Esophagus muscularis mucosa (tissue), 4 donors: ENCODE data around the gene CCDC196. TPM values are rescaled to one million over a fixed set of nuclear protein-coding genes. Genes with fewer than 3 reads are reported as not detected.

Experiments used
- DNase-seq: peaks from one replicate; pipeline ENCODE4 v3.0.0-alpha.2; 2017; ENCODE audit errors: extremely low spot score
- H3K27ac ChIP-seq, 4 donors: fragments of 200-600 bp; sonication (generic); replicated peaks in 1 of 4; 1 replicate in 3 of 4; 2 replicates in 1 of 4; pipeline ENCODE4 v1.5.1; 2016 to 2019; ENCODE audit warnings: mild to moderate bottlenecking in 1 of 4
- H3K27me3 ChIP-seq, 4 donors: fragments of 200-600 bp; sonication (generic); one replicate each; pipeline versions ENCODE4 v1.5.1 to v1.6.0; 2016 to 2019
- H3K36me3 ChIP-seq, 4 donors: fragments of 200-600 bp; sonication (generic); one replicate each; pipeline ENCODE4 v1.5.1; 2016 to 2019
- H3K4me1 ChIP-seq, 4 donors: fragments of 200-600 bp; sonication (generic); one replicate each; pipeline ENCODE4 v1.5.1; 2016 to 2019
- H3K4me3 ChIP-seq, 4 donors: fragments of 200-600 bp; sonication (generic); 1 replicate in 2 of 4; 2 replicates in 2 of 4; pipeline ENCODE4 v1.5.1; 2016 to 2019; ENCODE audit warnings: mild to moderate bottlenecking in 4 of 4, moderate library complexity in 1 of 4
- H3K9me3 ChIP-seq, 4 donors: fragments of 200-600 bp; sonication (generic); 1 replicate in 3 of 4; 2 replicates in 1 of 4; pipeline ENCODE4 v1.5.1; 2016 to 2019
- EP300 ChIP-seq: sonication (generic); formaldehyde crosslinking; IDR thresholded peaks from one replicate; pipeline ENCODE4 v1.6.1; 2017; ENCODE audit warnings: antibody characterized with exemption
- POLR2A ChIP-seq: fragments of 450-650 bp; IDR thresholded peaks from one replicate; pipeline ENCODE4 v1.6.1; 2017; ENCODE audit warnings: antibody characterized with exemption, moderate library complexity, mild to moderate bottlenecking, low read depth
- POLR2AphosphoS5 ChIP-seq, 2 donors: sonication (generic); formaldehyde crosslinking; IDR thresholded peaks; one replicate each; pipeline ENCODE4 v1.6.1; 2017; ENCODE audit warnings: antibody characterized with exemption in 2 of 2
- WGBS: methylation state at CpG from one replicate; pipeline ENCODE4 v1.1.5; 2018; 5-methylcytosine and 5-hydroxymethylcytosine counted together
- intact Hi-C: fragments of 100-400 bp; cut with DNase I; formaldehyde crosslinking; loops from one replicate; pipeline ENCODE4 v1.15.1; 2023
- total RNA-seq, 4 donors: library from RNA; depleted of rRNA; stranded (reverse); fragments of >200 nt; gene quantifications; one replicate each; pipeline versions ENCODE4 v1.1.0 to v1.2.1, GENCODE V29; 2016
- TF ChIP-seq, protein P1 (sequence below), 3 experiments: fragments of 200-600 bp in 2 of 3; fragments of 450-650 bp in 1 of 3; sonication (generic) in 2 of 3; IDR thresholded peaks; one replicate each; pipeline ENCODE4 v1.5.1; 2017 to 2019; ENCODE audit warnings: antibody characterized with exemption in 3 of 3, mild to moderate bottlenecking in 2 of 3, moderate library complexity in 1 of 3

Gene CCDC196, protein sequence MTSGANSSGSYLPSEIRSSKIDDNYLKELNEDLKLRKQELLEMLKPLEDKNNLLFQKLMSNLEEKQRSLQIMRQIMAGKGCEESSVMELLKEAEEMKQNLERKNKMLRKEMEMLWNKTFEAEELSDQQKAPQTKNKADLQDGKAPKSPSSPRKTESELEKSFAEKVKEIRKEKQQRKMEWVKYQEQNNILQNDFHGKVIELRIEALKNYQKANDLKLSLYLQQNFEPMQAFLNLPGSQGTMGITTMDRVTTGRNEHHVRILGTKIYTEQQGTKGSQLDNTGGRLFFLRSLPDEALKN
- total RNA-seq = not detected

DNA sequence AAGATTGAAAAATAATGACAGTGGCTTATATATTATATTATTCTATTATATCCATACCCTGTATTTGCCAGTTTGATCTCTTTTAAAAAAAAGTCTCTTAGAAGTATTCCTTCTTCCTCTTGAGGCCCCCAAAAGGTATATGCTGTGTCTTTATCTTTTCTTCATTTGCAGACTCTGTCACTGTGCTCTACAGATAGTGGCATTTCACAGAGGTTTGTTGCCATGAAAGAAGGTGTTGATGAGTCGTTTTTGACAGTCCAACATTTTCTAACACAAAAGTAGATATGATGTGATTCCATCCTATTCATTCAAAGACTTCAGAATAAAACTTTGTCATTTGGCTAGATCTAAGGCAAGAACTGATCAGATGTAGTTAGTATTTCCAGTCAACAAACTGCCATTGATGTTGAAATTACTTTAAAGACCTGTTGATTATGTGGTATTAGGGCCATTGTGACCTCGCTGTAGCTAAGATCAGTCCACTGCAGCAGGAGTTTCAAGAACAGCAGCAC is at the start of gene CCDC196:
Gene CCDC196 (plus strand): TSS at position 462 of the 512 bp plus-strand sequence. CDS start 132 bp downstream, outside the sequence.
- Histone ChIP-seq H3K4me1 (peaks cover 0 to 10% (median 0%) of the 10 kb centered on the region in 4 donors), H3K4me3 (no peak within 1 kb of the TSS), H3K27me3 (no peaks in the 10 kb centered on the region), H3K27ac (no peak within 1 kb of the TSS), H3K36me3 (no peaks in the 10 kb centered on the region), H3K9me3 (no peaks in the 10 kb centered on the region)
- TF ChIP-seq POLR2A = no peak
- no peak for TF ChIP-seq EP300
- TF ChIP-seq, protein P1, sequence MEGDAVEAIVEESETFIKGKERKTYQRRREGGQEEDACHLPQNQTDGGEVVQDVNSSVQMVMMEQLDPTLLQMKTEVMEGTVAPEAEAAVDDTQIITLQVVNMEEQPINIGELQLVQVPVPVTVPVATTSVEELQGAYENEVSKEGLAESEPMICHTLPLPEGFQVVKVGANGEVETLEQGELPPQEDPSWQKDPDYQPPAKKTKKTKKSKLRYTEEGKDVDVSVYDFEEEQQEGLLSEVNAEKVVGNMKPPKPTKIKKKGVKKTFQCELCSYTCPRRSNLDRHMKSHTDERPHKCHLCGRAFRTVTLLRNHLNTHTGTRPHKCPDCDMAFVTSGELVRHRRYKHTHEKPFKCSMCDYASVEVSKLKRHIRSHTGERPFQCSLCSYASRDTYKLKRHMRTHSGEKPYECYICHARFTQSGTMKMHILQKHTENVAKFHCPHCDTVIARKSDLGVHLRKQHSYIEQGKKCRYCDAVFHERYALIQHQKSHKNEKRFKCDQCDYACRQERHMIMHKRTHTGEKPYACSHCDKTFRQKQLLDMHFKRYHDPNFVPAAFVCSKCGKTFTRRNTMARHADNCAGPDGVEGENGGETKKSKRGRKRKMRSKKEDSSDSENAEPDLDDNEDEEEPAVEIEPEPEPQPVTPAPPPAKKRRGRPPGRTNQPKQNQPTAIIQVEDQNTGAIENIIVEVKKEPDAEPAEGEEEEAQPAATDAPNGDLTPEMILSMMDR (IDR thresholded peaks at IDR 0.05) = no peak
- no peak for TF ChIP-seq POLR2AphosphoS5 (IDR thresholded peaks at IDR 0.05)
- intact Hi-C loops = no loop called here
- DNase-seq = no peak
- whole genome bisulfite sequencing = 94% methylated on average over 2 of the region's 2 CpGs

DNA sequence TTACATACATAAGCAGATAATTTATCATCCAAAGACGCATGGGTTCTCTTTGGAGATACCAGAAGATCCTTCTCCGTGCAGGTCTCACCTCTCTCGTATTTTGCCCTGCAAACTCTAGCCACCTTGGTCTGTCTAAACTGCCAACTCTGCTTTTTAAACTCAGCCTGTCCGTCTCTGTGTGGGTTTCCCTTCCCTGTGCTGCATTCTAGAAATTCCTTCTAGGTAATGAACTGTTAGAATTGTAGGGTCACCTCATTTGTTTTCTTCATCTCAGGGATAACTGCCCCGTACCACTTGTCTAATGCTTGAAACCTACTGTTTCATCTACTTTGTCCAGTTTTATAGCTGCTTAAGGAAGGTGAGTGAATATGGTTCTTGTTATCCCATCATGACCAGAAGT is 45.4 kb upstream of the CCDC196 start:
- WGBS = 89% methylated on average over 5 of the region's 5 CpGs
- TF ChIP-seq POLR2A (no peak), EP300 (no peak), POLR2AphosphoS5 (IDR thresholded peaks at IDR 0.05) (no peak)
- TF ChIP-seq, protein P1 (IDR thresholded peaks at IDR 0.05) = no peak
- Histone ChIP-seq H3K9me3 (peaks cover 0 to 31% (median 25%) of the 10 kb centered on the region in 4 donors), H3K4me1 (no peaks in the 10 kb centered on the region), H3K27ac (no peak overlapping the region), H3K4me3 (no peak overlapping the region), H3K36me3 (no peaks in the 10 kb centered on the region), H3K27me3 (no peaks in the 10 kb centered on the region)
- intact Hi-C loops = no loop called here
- no peak for DNase-seq

DNA sequence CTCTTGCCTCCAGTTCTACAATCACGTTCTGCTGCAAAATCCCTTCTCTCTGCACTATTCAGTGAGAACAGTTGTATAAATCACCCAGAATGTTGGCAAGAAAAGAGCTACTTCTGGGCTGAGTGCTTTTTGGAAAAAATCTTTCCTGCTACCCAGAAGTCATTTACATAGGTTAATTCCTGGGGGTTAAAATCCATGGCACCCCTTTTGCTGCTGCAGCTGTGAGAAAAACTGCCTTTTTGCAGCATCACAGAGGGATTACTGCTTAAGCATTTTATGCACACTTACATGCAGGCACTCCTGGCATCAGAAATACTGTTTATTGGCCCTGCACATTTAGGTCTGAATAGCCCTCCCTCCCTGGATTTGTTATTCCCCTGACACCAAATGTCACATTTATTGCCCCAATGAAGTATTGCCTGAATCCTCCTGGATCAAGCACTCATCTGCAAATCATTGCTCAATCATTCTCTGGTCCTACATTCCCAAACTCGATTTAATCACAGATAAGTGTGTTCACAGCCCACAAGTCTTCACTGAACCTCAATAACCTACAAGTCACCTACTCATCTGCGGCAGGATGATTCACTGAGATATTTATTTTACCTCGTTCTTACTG is 43.1 kb upstream of the CCDC196 start:
- WGBS = 56% methylated on average over 4 of the region's 4 CpGs
- no peaks in the 10 kb centered on the region for H3K27me3 ChIP-seq
- no peaks in the 10 kb centered on the region for H3K4me1 ChIP-seq
- H3K4me3 ChIP-seq = no peak overlapping the region
- intact Hi-C loops = no loop called here
- no peaks in the 10 kb centered on the region for H3K36me3 ChIP-seq
- TF ChIP-seq POLR2A (no peak), EP300 (no peak), POLR2AphosphoS5 (IDR thresholded peaks at IDR 0.05) (no peak)
- TF ChIP-seq, protein P1 (IDR thresholded peaks at IDR 0.05) = no peak
- no peak for DNase-seq
- peaks cover 0 to 28% (median 19%) of the 10 kb centered on the region in 4 donors for H3K9me3 ChIP-seq
- no peak overlapping the region for H3K27ac ChIP-seq

DNA sequence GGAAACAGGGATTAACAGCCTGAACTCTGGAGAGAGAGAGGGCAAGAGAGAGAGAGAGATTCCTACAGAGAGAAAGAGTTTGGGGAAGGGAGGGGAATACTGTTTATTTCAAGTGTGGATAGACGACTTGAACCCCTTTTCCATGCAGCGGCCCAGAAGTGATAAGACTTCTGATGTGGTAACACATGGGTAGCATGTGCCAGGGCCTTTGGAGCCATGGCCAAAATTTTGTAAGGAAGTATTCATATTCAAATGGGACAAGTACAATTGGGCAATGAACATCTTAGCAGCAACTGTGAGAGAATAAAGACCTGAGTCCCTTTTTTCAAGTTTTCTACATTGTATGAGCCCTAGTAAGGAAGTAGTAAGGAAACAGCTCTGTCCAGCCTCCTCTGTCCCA is 42.4 kb upstream of the CCDC196 start:
- DNase-seq = no peak
- Histone ChIP-seq H3K27me3 (no peaks in the 10 kb centered on the region), H3K4me1 (no peaks in the 10 kb centered on the region), H3K27ac (no peak overlapping the region), H3K36me3 (no peaks in the 10 kb centered on the region), H3K9me3 (peaks cover 0 to 20% (median 15%) of the 10 kb centered on the region in 4 donors), H3K4me3 (no peak overlapping the region)
- intact Hi-C loops = no loop called here
- TF ChIP-seq POLR2AphosphoS5 (IDR thresholded peaks at IDR 0.05) (no peak), EP300 (no peak), POLR2A (no peak)
- TF ChIP-seq, protein P1 (IDR thresholded peaks at IDR 0.05) = no peak
- WGBS = 79% methylated on average over 2 of the region's 2 CpGs
